SK-N-SH (cell line): ENCODE data around the gene GPR183.

Source experiments
- CTCF ChIP-seq: fragments of 200-600 bp; sonication (generic); IDR thresholded peaks from 2 replicates; pipeline ENCODE4 v1.6.1; 2017; ENCODE audit warnings: antibody characterized with exemption, mild to moderate bottlenecking, moderate library complexity
- ELF1 ChIP-seq: IDR thresholded peaks from 2 replicates; pipeline ENCODE4 v1.4.0; 2012
- FOSL2 ChIP-seq: IDR thresholded peaks from 2 replicates; pipeline ENCODE4 v1.4.0; 2012; ENCODE audit warnings: low read depth, mild to moderate bottlenecking, moderate library complexity, borderline replicate concordance
- GATA2 ChIP-seq: sonication (generic); formaldehyde crosslinking; IDR thresholded peaks from 2 replicates; pipeline ENCODE4 v1.5.0; 2020; ENCODE audit warnings: mild to moderate bottlenecking, missing genetic modification reagents
- JUND ChIP-seq: IDR thresholded peaks from 2 replicates; pipeline ENCODE4 v1.4.0; 2012
- MAX ChIP-seq: IDR thresholded peaks from 2 replicates; pipeline ENCODE4 v1.4.0; 2012; ENCODE audit warnings: low read depth
- MEF2A ChIP-seq: IDR thresholded peaks from 2 replicates; pipeline ENCODE4 v1.4.0; 2012; ENCODE audit warnings: low read depth, borderline replicate concordance
- RAD21 ChIP-seq: IDR thresholded peaks from 2 replicates; pipeline ENCODE4 v1.6.1; 2012; ENCODE audit warnings: mild to moderate bottlenecking, low read length
- RFX5 ChIP-seq: IDR thresholded peaks from 2 replicates; pipeline ENCODE4 v1.6.1; 2012; ENCODE audit warnings: mild to moderate bottlenecking, improper control_type of control experiment, low read length
- SIN3A ChIP-seq: IDR thresholded peaks from 2 replicates; pipeline ENCODE4 v1.6.1; 2012; ENCODE audit warnings: low read depth, mild to moderate bottlenecking, low read length, moderate library complexity, borderline replicate concordance
- YY1 ChIP-seq: IDR thresholded peaks from 2 replicates; pipeline ENCODE4 v1.4.0; 2012; ENCODE audit warnings: low read depth, mild to moderate bottlenecking

GRCh38 chr13:99311137-99311536, 3.9 kb upstream of the GPR183 start:
- no peak for TF ChIP-seq CTCF
- TF ChIP-seq YY1: no peak
- TF ChIP-seq GATA2 (CRISPR knock-in tag): no peak
- no peak for TF ChIP-seq JUND
- TF ChIP-seq MAX: no peak
- no peak for TF ChIP-seq MEF2A
- TF ChIP-seq RFX5: no peak
- no peak for TF ChIP-seq FOSL2
- TF ChIP-seq RAD21: no peak
- TF ChIP-seq SIN3A: no peak
- TF ChIP-seq ELF1: no peak
